HUDEP-2 (cell line): ENCODE data around the gene MGA.

Experiments used
- DNase-seq, 76 experiments: peaks; one replicate each; lab custom pipeline; 2025; ENCODE audit not compliant: unreplicated experiment in 76 of 76; lab: John Stamatoyannopoulos, UW

The MGA gene

GRCh38 chr15:41801850-41802455 is 141.7 kb downstream of the MGA start:
- no peak for DNase-seq

GRCh38 chr15:41804361-41804760 is 144.2 kb downstream of the MGA start:
- no peak for DNase-seq

DNA sequence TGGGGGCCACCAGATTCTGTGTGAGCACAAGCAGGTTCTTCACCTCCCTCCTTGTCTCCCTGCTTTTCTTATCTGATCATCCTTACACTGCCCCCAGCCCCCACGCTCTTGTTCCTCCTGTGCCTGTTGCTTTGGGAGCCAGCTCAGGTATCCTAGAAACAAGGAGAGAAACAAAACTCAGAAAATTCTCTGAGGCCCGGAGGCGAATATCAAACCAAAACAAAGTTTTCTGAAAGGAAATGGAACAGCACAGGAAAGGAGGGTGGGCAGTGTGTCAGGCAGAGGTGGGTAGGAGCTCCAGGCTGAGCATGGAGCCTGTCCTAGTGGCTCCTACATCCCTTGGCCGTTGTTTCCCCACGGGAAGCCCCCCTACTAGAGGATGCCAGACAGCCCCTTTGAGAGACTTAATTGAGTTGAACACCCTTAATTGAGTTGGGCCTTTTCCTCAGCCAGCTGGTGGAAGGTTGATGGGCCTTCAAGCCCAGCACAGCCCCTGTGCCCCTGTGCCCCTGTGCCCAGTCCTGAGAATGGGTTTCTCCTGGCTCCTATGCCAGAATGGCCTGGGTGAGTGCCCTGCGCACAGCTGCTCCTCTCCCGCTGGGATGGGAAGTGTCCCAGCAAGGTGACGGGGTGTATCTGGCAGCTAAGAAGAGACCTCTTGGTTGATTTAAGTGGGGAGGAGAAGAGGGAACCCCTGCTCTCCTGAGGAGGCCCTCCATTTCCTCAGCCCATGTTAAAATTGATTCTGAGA is 144.9 kb downstream of the MGA start:
- DNase-seq, result no peak

DNA sequence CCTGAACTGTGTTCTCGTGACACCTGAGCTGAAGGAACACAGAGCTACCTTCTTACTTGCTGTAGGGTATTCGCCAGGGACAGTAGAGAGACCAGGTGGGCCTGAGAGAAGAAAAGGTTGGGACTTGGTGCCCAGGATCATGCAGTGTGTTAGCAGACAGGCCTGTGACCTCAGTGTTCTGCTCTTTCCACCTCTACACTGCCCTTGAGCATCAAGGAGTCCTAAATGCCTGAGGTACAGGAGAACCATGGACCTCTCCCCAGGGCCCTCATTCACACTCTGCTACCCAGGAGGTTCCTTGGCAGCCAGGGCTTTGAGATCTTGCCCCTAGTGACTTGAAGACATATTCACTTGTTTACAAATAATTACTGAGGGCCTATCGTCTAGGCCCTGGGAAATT is 145.5 kb downstream of the MGA start:
- DNase-seq, result no peak

GRCh38 chr15:41806291-41807181 is 146.3 kb downstream of the MGA start:
- peak in 44 of 76 experiments; percentile 3 to 52 (median 24) for DNase-seq

DNA sequence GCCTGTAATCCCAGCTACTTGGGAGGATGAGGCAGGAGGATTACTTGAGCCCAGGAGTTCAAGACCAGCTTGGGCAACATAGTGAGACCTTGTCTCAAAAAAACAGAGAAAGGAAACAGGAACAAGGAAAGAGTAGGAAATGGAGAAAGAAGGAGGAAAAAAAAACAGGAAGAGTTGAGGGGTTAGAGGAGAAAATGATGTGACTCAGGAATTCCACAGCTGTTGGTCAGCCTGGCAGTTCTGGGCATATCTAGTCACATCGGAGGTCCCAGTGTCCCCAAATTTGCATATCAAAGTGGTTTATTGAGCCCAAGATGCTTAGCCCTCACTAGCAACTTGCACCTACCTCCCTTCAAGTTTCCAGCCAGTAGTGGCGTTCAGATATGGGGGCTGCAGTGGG is 148.9 kb downstream of the MGA start:
- no peak for DNase-seq

GRCh38 chr15:41809526-41810220 is 149.5 kb downstream of the MGA start:
- DNase-seq, result no peak

DNA sequence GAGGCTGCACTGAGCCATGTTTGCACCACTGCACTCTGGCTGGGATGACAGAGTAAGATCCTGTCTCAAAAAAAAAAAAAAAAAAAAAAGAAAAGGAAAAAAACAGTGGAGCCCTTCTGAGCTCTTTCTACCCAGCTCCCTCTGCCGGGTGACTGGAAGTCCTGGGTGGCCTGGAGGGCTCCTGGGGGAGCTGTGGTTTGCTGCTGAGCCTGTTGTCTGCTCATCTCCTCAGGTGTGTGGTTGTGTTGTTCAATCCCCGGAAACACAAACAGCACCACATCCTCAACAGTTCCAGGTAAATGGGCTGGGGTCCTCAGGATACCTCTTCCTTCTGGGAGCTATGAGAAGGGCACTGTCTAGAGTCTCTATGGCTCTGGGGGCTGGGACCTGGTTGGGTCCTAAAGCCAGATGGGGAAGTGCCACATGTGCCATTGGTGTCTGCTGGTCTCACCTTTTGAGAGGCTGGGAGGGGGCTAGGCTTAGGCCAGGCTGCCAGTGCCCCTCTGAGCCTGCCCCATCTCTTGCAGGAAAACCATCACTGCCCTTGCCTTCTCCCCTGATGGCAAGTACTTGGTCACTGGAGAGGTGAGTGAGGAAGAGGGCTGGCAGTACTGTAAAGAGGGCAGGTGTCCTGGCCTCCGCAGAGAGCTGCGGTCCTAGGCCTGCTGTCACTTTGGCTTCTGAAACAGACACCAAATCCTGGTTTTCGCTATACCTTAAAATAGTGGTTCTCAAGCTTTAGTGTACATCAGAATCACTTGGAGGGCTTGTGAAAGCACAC is 150.6 kb downstream of the MGA start:
- DNase-seq, result no peak

DNA sequence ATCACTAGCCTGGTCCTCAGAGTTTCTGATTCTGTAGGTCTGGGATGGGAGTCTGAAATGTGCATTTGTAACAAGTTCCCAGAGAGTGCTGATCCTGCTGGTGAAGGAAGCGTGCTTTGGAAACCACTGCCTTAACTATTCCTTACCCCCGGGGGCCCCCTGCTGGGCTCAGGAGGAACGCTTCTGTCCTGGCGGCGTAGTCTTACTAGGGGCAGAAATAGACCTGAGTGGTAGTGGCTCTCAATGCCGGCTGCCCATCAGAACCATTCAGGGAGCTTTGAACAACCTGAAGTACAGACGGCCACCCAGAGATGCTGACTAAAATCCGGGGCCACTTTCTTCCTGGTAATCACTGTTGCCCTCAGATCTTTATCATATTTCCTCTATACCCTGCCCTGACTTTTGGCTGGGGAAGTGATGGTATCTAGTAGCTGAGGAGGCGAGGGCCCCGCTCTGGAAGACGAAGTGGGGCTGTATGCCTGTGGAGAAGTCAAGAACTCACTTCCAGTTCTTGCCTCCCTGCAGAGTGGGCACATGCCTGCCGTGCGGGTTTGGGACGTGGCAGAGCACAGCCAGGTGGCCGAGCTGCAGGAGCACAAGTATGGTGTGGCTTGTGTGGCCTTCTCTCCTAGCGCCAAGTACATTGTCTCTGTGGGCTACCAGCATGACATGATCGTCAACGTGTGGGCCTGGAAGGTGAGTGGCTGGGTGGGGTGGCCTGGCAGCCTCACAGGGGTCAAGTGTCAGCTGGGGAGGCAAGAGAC is 151.4 kb downstream of the MGA start:
- DNase-seq, result peak in 69 of 76 experiments; percentile 13 to 81 (median 55)

DNA sequence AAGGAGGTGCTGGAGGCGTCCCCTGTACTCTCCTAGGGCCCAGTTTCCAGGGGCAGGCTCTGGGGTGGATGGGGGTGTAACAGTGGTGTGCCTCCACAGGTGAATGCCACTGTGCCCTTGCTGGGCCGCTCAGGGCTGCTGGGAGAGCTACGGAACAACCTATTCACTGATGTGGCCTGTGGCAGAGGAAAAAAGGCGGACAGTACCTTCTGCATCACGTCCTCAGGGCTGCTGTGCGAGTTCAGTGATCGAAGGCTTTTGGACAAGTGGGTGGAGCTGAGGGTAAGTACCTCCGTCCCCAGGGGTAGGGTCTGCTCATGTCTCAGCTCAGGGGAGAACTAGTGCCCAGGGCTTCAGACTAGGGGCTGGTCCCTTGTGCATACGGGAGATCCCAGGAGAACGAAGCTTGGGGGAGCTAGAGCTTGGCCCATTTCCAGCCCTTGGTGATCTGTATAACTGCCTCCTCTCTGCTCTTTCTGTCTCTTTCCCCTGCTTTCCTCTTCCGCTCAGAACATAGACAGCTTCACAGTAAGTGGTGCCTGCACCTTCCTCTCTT is 152.7 kb downstream of the MGA start:
- no peak for DNase-seq

- no peak for DNase-seq
Measured at GRCh38 chr15:41813426-41813825, 153.2 kb downstream of the MGA start.

DNA sequence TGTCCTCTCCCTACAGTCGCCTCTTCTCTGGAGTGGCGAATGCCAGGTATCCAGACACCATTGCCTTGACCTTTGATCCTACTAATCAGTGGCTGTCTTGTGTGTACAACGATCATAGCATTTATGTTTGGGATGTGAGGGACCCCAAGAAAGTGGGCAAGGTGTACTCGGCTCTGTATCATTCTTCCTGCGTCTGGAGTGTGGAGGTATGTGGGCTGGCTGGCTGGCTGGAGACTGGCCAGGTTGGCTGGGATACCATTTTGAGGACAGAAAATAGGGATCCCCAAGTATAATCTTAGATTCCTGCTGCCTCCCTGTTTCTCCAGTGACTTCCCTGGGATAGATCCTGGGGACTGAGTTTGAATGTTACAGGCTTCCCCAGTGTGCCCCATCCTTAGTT is 154.3 kb downstream of the MGA start:
- DNase-seq, result no peak

GRCh38 chr15:41816788-41817187 is 156.6 kb downstream of the MGA start:
- DNase-seq, result no peak

- no peak for DNase-seq
Measured at GRCh38 chr15:41817327-41817726, 157.1 kb downstream of the MGA start.

- no peak for DNase-seq
Measured at GRCh38 chr15:41817781-41818180, 157.6 kb downstream of the MGA start.

GRCh38 chr15:41819455-41820050 is 159.3 kb downstream of the MGA start:
- no peak for DNase-seq

DNA sequence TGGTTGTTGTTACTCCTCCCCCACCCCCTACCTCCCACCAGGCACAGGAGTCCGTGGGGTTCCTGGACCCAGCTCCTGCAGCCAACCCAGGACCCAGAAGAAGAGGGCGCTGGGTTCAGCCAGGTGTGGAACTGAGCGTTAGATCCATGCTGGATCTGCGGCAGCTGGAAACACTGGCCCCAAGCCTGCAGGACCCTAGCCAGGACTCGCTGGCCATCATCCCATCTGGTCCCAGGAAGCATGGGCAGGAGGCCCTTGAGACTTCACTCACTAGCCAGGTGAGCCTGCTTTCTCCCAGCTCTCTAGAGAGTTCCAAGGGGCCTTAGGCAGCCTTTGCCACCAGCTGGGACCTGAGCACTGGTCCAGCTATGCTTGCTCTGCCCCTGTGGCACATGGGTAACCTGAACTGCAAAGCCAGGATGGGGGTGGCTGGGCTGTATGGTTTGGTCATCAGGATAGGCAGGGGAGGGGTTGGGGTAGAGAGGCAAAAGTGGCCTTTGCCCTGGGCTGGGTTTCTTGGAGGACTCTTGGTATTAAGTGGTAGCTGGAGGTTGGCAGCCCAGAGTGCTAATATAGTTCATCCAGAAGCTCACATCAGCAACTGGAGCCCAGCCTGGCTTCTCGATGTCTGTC is 160.7 kb downstream of the MGA start:
- no peak for DNase-seq

- no peak for DNase-seq
Measured at GRCh38 chr15:41821831-41822230, 161.6 kb downstream of the MGA start.
